Lower leg skin (tissue), 4 donors: Measurements from ENCODE around the gene CENPO. TPM values are rescaled to one million over a fixed set of nuclear protein-coding genes. Genes with fewer than 3 reads are reported as not detected.

Source experiments
- DNase-seq, 2 donors: peaks; one replicate each; pipeline ENCODE4 v3.0.0-alpha.2; 2019; ENCODE audit warnings: low spot score in 2 of 2
- H3K4me3 ChIP-seq: fragments of 200-600 bp; sonication (generic); 2 replicates; pipeline ENCODE4 v1.5.1; 2017; ENCODE audit warnings: mild to moderate bottlenecking, low read depth; ENCODE audit not compliant: poor library complexity, severe bottlenecking
- CTCF ChIP-seq, 3 donors: fragments of 450-650 bp; IDR thresholded peaks; one replicate each; pipeline ENCODE4 v1.5.1; 2016; ENCODE audit warnings: antibody characterized with exemption in 3 of 3, mild to moderate bottlenecking in 3 of 3, moderate library complexity in 2 of 3
- POLR2A ChIP-seq, 2 donors: fragments of 450-650 bp; IDR thresholded peaks; one replicate each; pipeline ENCODE4 v1.6.1; 2016 to 2017; ENCODE audit warnings: antibody characterized with exemption in 2 of 2, mild to moderate bottlenecking in 1 of 2, moderate library complexity in 1 of 2
- WGBS, 2 donors: methylation state at CpG; one replicate each; pipeline ENCODE4 v1.1.5; 2018; 5-methylcytosine and 5-hydroxymethylcytosine counted together
- intact Hi-C: fragments of 100-400 bp; cut with DNase I; formaldehyde crosslinking; loops from one replicate; pipeline ENCODE4 v1.15.0; 2023; ENCODE audit warnings: low total_unique reads
- total RNA-seq, 4 donors: library from RNA; depleted of rRNA; stranded (reverse); fragments of >200 nt; gene quantifications; one replicate each; pipeline ENCODE4 v1.1.0, GENCODE V29; 2016

Gene CENPO
- total RNA-seq, 4 donors from 2014 or later = 2.0 to 5.3 (median 2.4) TPM

GRCh38 chr2:24819442-24820174 lies 26.4 kb downstream of the CENPO start:
- TF ChIP-seq POLR2A (IDR thresholded peaks at IDR 0.05) = no peak
- TF ChIP-seq CTCF (IDR thresholded peaks at IDR 0.05) = no peak
- peak in 1 of 2 donors; percentile 76 for DNase-seq
- H3K4me3 ChIP-seq = no peak overlapping the region
- WGBS, 2 donors = 91 to 96% methylated on average over 19 of the region's 21 CpGs
- intact Hi-C loops = no loop called here

- 94 to 100% methylated on average over 3 to 7 of the region's 7 CpGs for WGBS, 2 donors
- no peak overlapping the region for H3K4me3 ChIP-seq
- no peak for TF ChIP-seq CTCF (IDR thresholded peaks at IDR 0.05)
- TF ChIP-seq POLR2A (IDR thresholded peaks at IDR 0.05) = no peak
- intact Hi-C loops = no loop called here
- DNase-seq = no peak
Observed at GRCh38 chr2:24820175-24820513, 26.9 kb downstream of the CENPO start.

- DNase-seq = peak in 1 of 2 donors; percentile 82
- TF ChIP-seq POLR2A (IDR thresholded peaks at IDR 0.05) (no peak), CTCF (IDR thresholded peaks at IDR 0.05) (no peak)
- intact Hi-C loops = no loop called here
- 87 to 93% methylated on average over 17 of the region's 17 CpGs for WGBS, 2 donors
- no peak overlapping the region for H3K4me3 ChIP-seq
Observed at GRCh38 chr2:24820598-24821432, 27.6 kb downstream of the CENPO start.

GRCh38 chr2:24821433-24821891 lies 28.2 kb downstream of the CENPO start:
- intact Hi-C loops = no loop called here
- H3K4me3 ChIP-seq = no peak overlapping the region
- TF ChIP-seq CTCF (IDR thresholded peaks at IDR 0.05) = no peak
- TF ChIP-seq POLR2A (IDR thresholded peaks at IDR 0.05) = no peak
- peak in 1 of 2 donors; percentile 77 for DNase-seq
- 86 to 89% methylated on average over 15 of the region's 15 CpGs for WGBS, 2 donors

- intact Hi-C loops = no loop called here
- DNase-seq = no peak
- TF ChIP-seq POLR2A (IDR thresholded peaks at IDR 0.05) (no peak), CTCF (IDR thresholded peaks at IDR 0.05) (no peak)
- WGBS, 2 donors = 88 to 91% methylated on average over 7 of the region's 7 CpGs
- H3K4me3 ChIP-seq = no peak overlapping the region
Observed at GRCh38 chr2:24822049-24822706, 29.0 kb downstream of the CENPO start.
